SU-DHL-6 (cell line): Measurements from ENCODE around the gene DEF6.

Experiments used
- CTCF ChIP-seq: fragments of 200-600 bp; sonication (generic); IDR thresholded peaks from one replicate; pipeline ENCODE4 v1.5.1; 2017; ENCODE audit warnings: antibody characterized with exemption, mild to moderate bottlenecking, low read length, moderate library complexity; ENCODE audit not compliant: insufficient read depth, poor library complexity, severe bottlenecking
- EZH2phosphoT487 ChIP-seq: fragments of 200-600 bp; sonication (generic), shearing (Covaris generic); conservative IDR thresholded peaks from 2 replicates; pipeline ENCODE4 v1.6.1; 2018; ENCODE audit warnings: mild to moderate bottlenecking, antibody characterized with exemption, low read length, moderate library complexity, mixed read lengths

DNA sequence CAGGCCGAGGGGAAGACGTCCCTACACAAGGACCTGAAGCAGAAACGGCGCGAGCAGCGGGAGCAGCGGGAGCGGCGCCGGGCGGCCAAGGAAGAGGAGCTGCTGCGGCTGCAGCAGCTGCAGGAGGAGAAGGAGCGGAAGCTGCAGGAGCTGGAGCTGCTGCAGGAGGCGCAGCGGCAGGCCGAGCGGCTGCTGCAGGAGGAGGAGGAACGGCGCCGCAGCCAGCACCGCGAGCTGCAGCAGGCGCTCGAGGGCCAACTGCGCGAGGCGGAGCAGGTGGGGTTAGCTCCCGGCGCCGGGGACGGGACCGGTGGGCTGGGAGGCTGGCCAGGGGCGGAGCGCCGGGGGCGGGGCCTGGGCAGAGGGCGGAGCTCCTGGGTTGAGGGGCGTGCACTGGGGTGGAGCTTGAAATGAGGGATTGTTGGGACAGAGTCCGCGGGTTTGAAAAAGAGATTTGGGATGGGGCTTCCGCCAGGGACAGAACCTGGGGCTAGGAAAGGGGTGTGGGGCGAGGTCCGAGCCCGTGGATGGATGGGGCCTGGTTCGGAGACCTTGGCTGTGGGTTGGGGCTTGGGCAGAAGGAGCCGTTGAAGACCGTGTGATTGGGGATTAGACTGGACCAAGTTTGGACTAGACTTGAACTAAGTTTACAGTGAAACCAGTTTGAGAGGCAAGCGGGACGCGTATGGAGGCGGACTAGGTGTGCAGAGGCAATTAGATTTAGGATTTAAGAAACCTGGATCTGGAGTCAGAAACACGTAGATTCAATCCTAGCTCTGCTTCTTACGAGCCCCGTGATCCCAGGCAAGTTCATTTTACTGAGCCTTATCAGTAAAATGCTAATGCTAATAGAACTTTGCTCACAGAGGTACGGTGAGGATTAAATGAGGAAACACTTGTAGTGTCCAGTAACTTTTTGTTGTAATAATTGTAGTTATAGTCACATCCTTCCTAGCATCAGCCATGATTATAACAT, 20.9 kb downstream of the DEF6 start:
- no peak for TF ChIP-seq CTCF
- no peak for TF ChIP-seq EZH2phosphoT487
